ENCODE measurements around the gene GJC1.
"Not testable (repeated sequence)": the region's sequence is repeated elsewhere in the genome, so short reads cannot be mapped to it uniquely, and the experiment has no call there.

Gene GJC1

GRCh38 chr17:44758414-44759085 is 71.5 kb downstream of the GJC1 start, which contains the start of gene ADAM11:
Gene ADAM11 (plus strand): TSS chr17:44758988. CDS start chr17:44759200, 212 bp downstream.
- no peak for DNase-seq

GRCh38 chr17:44757918-44758413 is 72.1 kb downstream of the GJC1 start:
- DNase-seq, result no peak

- no peak for DNase-seq
These were observed 72.8 kb downstream of the GJC1 start for GRCh38 chr17:44757045-44757917.

DNA sequence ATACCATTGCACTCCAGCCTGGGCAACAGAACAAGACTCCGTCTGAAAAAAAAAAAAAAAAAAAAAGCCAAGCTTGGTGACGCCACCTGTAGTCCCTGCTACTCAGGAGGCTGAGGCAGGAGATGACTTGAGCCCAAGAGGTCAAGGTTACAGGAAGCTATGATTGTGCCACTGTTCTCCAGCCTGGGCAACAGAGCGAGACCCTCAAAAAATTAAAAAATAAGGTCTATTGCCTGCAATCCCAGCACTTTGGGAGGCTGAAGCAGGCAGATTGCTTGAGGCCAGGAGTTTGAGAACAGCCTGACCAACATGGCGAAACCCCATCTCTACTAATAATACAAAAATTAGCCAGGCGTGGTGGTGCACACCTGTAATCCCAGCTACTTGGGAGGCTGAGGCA is 74.9 kb downstream of the GJC1 start:
- not testable (repeated sequence) for DNase-seq

GRCh38 chr17:44754276-44754675 is 75.8 kb downstream of the GJC1 start:
- DNase-seq, result no peak

DNA sequence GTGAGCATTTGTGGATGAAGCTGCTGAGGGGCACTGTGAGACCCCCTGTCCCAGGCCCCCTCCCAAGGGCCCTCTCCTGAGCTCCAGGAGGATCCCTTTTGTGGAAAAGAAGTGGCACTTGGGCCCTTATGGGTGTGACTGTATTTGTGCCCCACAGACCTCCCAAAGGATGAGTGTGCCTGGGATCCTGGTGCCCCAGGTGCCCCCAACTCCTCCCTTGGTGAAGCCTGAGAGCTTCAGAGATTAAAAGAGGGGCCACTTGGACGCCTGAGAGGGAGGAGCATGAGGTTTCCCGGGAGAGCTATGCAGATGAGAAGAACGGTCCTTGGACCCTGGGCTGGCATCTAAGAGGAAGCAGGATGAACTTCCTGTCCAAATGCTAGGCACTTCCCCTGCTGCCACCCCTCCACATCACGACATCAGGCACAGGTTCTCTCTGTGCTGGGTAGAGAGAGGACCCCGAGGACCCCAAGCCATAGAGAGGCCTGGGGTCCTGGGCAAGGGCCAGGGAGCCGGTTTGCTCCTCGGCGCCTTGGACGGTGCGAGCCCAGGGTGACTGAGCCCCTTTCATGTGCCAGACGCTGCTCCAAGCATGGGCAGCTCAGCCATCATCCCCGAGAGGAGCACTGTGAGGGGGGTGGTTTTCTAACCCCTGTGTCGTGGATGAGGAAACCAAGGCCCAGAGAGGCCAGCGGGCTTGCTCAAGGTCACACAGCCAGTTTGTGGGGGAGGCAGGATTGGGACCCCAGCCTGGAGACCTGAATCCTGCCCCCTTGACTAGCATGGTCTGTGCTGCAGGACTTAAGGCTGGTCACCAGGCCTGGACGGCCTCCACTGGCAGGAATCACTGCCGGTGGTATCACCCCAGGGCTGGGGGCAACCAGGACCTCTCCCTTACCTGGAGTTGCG is 76.9 kb downstream of the GJC1 start:
- DNase-seq, result no peak

GRCh38 chr17:44751806-44752205 is 78.3 kb downstream of the GJC1 start:
- DNase-seq, result no peak

DNA sequence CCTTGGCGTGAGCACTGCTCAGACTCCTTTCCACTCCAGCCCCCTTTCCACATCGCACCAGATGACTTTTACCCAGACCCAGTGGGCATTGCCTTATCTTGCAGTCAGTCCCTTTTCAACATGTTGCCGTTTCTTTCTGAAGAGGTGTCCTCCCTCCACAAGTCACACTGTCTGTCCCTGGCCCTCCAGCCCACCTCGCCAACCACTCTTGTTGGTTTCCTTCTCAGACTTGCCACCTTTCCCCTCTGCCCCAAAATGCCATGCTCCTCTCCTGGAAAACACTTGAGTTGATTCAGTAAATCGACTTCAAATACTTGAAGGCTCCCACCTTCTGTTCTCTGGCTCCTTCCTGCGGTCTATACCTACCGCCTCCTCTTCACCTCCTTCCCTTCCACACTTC is 78.8 kb downstream of the GJC1 start:
- DNase-seq, result no peak

- DNase-seq, result no peak
These were observed 80.1 kb downstream of the GJC1 start for GRCh38 chr17:44749980-44750318.

DNA sequence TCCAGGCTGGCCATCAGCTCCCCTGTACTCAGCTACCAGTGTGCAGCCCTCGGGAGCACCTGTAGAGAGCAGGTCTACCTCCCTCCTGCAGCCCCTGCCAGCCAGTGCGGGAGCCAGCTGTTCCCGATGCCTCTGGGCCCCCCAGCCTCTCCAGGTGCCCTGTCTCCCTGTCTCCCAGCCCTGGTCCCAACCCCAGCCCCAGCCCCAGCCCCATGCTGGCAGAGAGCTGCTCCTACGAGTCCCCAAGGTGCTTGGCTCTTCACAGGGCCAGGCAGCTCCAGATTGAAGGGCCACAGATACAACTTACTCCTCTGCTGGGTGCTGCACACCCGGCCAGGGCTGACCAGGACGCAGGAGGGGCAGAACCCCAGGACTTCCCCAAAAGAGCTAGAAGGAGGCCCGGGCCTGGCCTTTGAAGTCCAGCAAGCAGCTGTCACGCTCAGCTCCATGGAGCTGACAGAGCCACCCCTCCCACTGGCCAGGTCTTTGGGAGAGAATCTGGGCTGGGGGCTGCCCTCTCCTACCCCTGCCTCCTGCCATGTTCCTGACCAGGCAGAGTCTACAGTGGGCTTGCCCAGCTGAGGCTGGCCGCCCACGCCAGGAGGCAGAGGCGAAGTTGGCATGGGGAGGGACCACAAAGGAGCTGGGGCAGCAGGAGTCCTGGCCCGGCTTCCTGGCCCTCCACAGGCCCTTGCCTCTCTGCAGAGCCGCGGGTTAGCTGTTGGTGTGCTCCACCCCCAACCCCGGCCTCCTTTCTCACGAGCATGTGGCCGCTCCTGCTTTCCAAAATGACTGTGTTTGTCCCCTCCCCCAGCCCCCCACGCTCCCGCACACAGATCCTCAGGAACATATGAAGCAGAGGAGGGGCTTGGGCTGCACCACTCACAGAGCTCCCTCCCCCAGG is 80.8 kb downstream of the GJC1 start:
- DNase-seq, result no peak
